Fibroblast of the aortic adventitia (primary cell): Measurements from ENCODE around the gene CCDC110. TPM values are rescaled to one million over a fixed set of nuclear protein-coding genes. Genes with fewer than 3 reads are reported as not detected.

ENCODE experiments used
- DNase-seq: peaks from one replicate; pipeline ENCODE4 v3.0.0-alpha.2; 2010; ENCODE audit warnings: low read depth
- H3K4me3 ChIP-seq: 2 replicates; pipeline ENCODE4 v1.5.1; 2011; ENCODE audit warnings: low read depth, mild to moderate bottlenecking, control low read depth, low read length, moderate library complexity
- CTCF ChIP-seq: IDR thresholded peaks from 2 replicates; pipeline ENCODE4 v1.5.1; 2011; ENCODE audit warnings: mild to moderate bottlenecking, low read length, control low read depth, inconsistent platforms; ENCODE audit not compliant: insufficient read depth
- total RNA-seq: library from RNA; depleted of rRNA; stranded (reverse); fragments of >200 nt; gene quantifications from 2 replicates; pipeline ENCODE4 v1.2.3, GENCODE V29; 2012; ENCODE audit warnings: low replicate concordance

The CCDC110 gene
- total RNA-seq, 1 donor = 4.2 TPM

GRCh38 chr4:185411849-185412248 lies 59.7 kb downstream of the CCDC110 start:
- H3K4me3 ChIP-seq = no peak overlapping the region
- no peak for DNase-seq
- TF ChIP-seq CTCF = no peak

- no peak for TF ChIP-seq CTCF
- no peak overlapping the region for H3K4me3 ChIP-seq
- DNase-seq = no peak
These were observed 63.1 kb downstream of the CCDC110 start for GRCh38 chr4:185408432-185408831.

- DNase-seq = no peak
- no peak overlapping the region for H3K4me3 ChIP-seq
- no peak for TF ChIP-seq CTCF
These were observed 66.1 kb downstream of the CCDC110 start for GRCh38 chr4:185405296-185405999.

GRCh38 chr4:185404031-185404430 lies 67.5 kb downstream of the CCDC110 start:
- no peak for DNase-seq
- no peak overlapping the region for H3K4me3 ChIP-seq
- no peak for TF ChIP-seq CTCF

GRCh38 chr4:185399466-185399865 lies 72.1 kb downstream of the CCDC110 start:
- TF ChIP-seq CTCF = no peak
- no peak for DNase-seq
- no peak overlapping the region for H3K4me3 ChIP-seq

- no peak for DNase-seq
- TF ChIP-seq CTCF = no peak
- no peak overlapping the region for H3K4me3 ChIP-seq
These were observed 72.9 kb downstream of the CCDC110 start for GRCh38 chr4:185398618-185399017.
